Measurements from ENCODE around the gene RAB29.
"Not testable (repeated sequence)": the region's sequence is repeated elsewhere in the genome, so short reads cannot be mapped to it uniquely, and the experiment has no call there.

RAB29 gene

GRCh38 chr1:205760606-205761005, 14.7 kb downstream of the RAB29 start:
- DNase-seq = no peak

DNA sequence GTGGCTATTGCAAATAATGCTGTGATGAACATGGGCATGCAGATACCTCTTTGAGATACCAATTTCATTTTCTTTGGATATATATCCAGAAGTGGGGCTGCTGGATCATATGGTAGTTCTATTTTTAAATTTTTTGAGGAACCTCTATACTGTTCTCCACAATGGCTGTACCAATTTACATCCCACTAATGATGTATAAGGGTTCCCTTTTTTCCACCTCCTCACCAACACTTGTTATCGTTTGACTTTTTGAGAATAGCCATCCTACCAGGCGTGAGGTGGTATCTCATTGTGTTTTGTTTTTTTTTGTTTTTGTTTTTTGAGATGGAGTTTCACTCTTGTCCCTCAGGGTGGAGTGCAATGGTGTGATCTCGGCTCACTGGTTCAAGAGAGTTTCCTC, 18.7 kb downstream of the RAB29 start:
- no peak for DNase-seq

GRCh38 chr1:205754857-205755256, 20.4 kb downstream of the RAB29 start:
- DNase-seq = no peak

- no peak for DNase-seq
These were observed 24.1 kb downstream of the RAB29 start for GRCh38 chr1:205751036-205751651.

- DNase-seq = peak; percentile 46
These were observed 24.9 kb downstream of the RAB29 start, which contains the start of gene NUCKS1 for GRCh38 chr1:205750138-205751035. TSS of gene NUCKS1 (minus strand) at chr1:205750182. CDS start at chr1:205749973, 209 bp downstream.

DNA sequence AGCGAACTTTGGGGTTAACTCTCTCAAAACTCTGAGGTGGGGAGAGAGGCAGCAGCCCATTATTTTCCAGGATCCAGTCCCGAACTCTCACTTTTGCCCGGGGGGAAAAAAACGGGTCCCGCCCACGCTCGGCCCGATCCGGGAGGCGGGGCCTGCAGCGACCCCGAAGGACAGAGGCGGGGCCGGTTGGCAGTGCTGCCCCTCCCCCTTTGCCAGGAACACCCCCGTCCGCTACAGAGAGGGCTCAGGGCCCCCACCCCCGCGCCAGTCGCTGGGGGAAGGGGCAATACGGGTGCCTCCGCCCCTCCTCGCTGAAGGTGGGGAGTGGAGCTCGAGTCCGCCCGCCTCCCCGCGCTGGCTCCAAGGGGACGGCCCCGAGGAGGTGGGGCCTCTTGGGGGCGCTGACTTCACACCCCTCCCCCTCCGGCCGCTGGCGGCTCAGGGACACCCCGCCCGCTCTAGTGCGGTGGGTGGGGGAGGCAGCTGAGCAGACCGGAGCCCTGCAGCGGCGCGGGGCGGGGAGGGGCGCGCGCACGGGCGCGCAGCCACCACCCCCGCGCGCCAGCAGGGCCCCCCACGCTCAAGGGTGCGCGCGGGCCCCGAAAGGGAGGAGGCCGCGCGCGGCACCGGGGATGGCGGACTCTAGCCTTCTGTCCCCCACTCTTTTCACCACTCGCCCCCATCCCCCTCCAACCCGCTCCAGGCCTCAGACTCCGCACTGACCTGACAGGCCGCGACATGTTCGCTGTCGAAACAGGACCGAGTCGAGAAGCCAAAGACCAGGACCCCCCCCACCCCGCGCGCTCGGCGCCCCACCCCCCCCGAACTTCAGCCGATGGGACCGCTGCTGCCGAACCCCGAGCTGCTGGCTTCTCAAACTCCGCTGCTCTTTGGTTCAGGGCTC, 25.8 kb downstream of the RAB29 start:
- DNase-seq = peak; percentile 95

DNA sequence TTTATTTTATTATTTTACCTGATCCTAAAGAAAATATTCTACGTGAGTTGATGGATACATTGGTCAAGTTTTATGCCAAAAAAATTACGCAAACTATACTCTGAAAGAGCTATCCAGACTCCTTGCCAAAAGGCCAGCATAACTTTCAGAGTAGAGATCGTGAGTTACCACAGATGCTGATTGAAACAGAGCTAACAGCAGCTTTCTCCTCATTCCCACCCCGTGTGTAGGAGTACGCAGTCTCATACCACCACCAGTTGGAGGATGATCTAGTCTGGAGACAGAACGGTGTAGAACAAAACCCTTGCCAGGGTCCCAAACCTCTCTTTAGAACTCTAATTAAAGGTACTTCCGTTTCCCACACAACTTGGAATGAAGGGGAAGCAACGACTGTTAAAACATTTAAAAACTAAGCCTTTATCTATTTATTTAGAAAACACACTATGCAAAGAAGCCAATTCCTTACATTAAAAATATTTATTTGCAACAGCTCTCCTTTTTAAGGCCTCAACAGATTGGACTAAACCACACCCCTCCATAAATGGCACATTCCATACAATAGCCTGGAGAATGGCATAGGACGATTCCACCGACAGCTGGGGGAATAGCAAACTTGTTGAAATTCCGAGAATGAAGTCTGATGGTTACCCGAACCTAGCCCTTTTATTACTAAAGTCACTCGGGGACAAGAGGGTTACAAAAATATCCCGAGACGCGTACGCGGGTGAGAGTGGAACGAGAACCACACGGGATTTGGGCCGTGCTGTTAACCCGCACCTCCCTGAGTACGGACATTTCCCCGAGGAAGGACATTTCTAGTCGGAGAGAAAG, 26.7 kb downstream of the RAB29 start:
- no peak for DNase-seq

- DNase-seq = no peak
These were observed 28.4 kb downstream of the RAB29 start for GRCh38 chr1:205746757-205747412.

DNA sequence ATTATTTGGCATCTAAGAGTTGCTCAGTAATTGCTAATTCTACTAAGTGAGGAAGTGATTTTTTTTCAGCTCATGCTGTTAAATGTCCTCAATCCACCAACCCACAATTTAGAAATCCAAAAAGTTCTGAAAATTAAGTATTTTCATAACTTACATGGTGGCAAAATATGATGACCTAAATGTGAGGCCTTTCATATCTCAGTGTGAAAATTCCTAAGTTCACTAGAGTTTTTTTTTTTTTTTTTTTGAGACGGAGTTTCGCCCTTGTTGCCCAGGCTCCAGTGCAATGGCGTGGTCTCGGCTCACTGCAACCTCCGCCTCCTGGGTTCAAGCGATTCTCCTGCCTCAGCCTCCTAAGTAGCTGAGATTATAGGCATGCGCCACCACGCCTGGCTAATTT, 30.9 kb downstream of the RAB29 start:
- no peak for DNase-seq

- DNase-seq = no peak
These were observed 31.3 kb downstream of the RAB29 start for GRCh38 chr1:205743977-205744376.

GRCh38 chr1:205741681-205742080, 33.6 kb downstream of the RAB29 start:
- DNase-seq = no peak

DNA sequence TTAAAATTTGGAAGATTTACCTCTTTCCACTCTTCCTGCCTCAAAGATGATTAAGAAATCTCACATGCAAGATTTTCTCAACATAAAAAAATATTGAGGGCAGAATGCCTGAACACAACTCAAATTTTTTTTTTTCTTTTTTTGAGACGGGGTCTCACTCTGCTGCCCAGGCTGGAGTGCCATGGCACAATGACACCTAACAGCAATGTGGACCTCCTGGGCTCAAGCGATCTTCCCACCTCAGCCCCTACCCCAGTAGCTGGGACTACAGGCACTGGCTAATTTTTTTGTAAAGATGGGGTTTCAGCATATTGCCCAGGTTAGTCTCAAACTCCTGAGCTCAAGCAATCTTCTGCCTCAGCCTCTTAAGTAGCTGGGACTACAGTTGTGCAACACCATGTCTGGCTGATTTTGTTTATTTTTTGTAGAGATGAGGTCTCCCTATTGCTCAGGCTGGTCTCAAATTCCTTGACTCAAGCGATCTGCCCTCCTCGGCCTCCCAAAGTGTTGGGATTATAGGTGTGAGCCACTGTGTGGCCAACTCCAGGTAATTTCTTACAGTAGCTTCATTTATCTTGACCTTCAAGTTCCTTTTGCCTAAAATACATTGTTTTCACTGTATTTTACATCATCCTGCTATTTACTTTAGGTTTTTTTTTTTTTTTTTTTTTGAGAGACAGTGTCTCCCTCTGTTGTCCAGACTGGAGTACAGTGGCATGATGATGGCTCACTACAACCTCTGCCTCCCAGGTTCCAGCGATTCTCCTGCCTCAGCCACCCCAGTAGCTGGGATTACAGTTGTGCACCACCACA, 35.7 kb downstream of the RAB29 start:
- no peak for DNase-seq

- DNase-seq = no peak
These were observed 40.1 kb downstream of the RAB29 start for GRCh38 chr1:205735218-205735617.

DNA sequence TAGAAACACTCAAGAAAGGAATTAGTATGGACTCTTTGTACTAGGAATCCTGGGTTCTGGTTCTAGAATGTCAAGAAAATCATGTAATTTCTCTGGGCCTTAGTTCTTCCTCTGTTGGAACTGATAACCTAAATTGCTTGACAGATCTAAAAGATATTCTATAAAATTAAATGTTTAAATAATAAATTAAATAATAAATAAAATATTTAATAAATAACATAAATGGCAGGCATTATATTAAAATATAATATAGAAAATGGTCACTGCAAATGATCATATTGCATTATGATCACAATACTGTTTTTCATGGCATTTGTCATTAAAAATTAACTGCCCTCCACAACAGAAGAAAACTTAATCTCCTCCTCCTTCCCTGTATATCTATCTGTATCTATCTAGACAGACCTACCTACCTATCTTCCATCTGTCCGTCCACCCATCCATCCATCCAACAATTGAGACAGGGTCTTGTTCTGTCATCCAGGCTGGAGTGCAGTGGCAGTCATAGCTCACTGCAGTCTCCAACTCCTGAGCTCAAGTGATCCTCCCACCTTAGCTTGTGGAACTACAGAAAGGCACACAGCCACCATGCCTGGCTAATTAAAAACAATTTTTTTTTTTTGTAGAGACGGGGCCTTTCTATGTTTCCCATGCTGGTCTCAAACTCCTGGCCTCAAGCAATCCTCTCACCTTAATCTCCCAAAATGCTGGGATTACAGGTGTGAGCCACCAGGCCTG, 41.7 kb downstream of the RAB29 start:
- no peak for DNase-seq

GRCh38 chr1:205729945-205730610, 45.2 kb downstream of the RAB29 start:
- no peak for DNase-seq

GRCh38 chr1:205726619-205727125, 48.6 kb downstream of the RAB29 start:
- no peak for DNase-seq

DNA sequence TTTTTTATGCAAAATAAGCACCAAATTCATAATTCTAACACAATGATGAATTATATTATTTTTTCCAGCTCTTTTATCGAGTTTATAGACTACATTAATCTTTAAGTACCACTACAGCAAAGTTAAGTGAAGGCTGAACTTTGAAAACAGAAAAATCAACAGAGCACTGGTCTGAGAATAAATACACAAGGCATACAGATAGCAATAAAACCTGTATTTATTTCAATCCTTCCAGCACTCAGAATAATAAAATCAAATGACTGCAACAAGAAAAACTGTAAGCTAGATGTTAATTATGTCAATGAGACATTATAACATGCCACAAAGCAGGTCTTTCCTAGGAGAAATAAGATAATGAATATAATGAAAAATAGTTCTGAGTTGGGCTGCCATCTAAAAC, 49.8 kb downstream of the RAB29 start:
- DNase-seq = no peak

- not testable (repeated sequence) for DNase-seq
These were observed 54.5 kb downstream of the RAB29 start for GRCh38 chr1:205720740-205721139.

DNA sequence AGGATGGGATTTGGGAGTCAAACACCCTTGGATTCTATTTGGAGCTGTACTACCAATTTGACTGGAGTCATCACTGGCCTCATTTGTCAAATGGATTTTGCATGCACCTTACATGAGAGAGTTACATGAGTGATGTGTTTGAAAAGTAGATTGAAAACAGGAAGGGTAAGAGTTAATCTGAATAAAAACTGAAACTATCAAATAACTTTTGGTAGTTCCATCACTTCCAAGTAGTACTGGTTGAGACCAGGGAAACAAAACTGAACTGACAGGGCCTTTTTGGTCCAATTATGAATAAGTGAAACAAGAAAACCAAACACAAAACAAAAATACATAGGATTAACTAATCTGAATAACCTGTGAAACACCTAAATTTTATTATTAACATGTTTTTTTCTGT, 55.5 kb downstream of the RAB29 start:
- no peak for DNase-seq

All from activated gamma-delta T cell (primary cell).